Lower leg skin (tissue), 3 donors: ENCODE measurements around the gene CCDC69.

Experiments used
- CTCF ChIP-seq, 3 donors: fragments of 450-650 bp; IDR thresholded peaks; one replicate each; pipeline ENCODE4 v1.5.1; 2016; ENCODE audit warnings: antibody characterized with exemption in 3 of 3, mild to moderate bottlenecking in 3 of 3, moderate library complexity in 2 of 3
- POLR2A ChIP-seq, 2 donors: fragments of 450-650 bp; IDR thresholded peaks; one replicate each; pipeline ENCODE4 v1.6.1; 2016 to 2017; ENCODE audit warnings: antibody characterized with exemption in 2 of 2, mild to moderate bottlenecking in 1 of 2, moderate library complexity in 1 of 2

- TF ChIP-seq CTCF (IDR thresholded peaks at IDR 0.05), result no peak
- TF ChIP-seq POLR2A (IDR thresholded peaks at IDR 0.05), result no peak
Measured at GRCh38 chr5:151156507-151157420, 67.1 kb downstream of the CCDC69 start.
